ENCODE measurements around the gene PLPP1. TPM values are rescaled to one million over a fixed set of nuclear protein-coding genes. Genes with fewer than 3 reads are reported as not detected.

The PLPP1 gene
- total and polyA plus RNA-seq, 2 of the 13 experiments (the other 11 are each of a cell fraction or from before 2014, with no cell fraction given): 7.3 to 12.1 TPM

DNA sequence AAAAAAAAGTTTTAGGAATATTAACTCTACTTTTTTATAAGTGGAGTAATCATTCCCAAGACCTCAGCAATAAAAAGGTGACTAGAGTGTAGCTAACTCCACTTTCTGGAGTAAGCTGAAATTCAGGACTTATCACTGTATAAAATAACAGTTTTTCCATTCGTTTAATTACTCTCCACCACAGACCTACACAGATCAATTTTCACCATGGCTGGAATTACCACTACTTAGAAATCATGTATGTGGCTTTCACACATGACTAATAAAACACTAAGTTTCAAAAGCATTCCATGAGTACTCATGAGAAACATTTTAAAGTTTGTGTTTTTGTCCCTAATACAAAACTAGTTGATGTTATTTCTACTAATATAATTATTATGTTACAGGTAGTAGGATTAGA lies 9.9 kb downstream of the PLPP1 start:
- CTCF ChIA-PET (ENCODE audit: low intra/inter-chr PET ratio, low total read pairs): no interaction called here
- POLR2A ChIA-PET: no interaction called here

More for the DNA sequence above, 9.9 kb downstream of the PLPP1 start:
- Histone ChIP-seq H3K4me2 (ENCODE audit: low read depth, low read length) (no peak overlapping the region), H3K27ac (ENCODE audit: extremely low read length, insufficient read depth, low read length) (no peak overlapping the region), H3K9ac (ENCODE audit: insufficient read depth, low read depth, low read length) (no peak overlapping the region), H3K27me3 (ENCODE audit: control insufficient read depth in 1 of 2, insufficient read depth in 2 of 2, low read length in 2 of 2) (no peaks in the 10 kb centered on the region), H2AFZ (ENCODE audit: low read length) (no peak overlapping the region), H3K9me3 (ENCODE audit: low read length) (no peaks in the 10 kb centered on the region), H3K36me3 (replicated peaks in 1 of 2; ENCODE audit: control insufficient read depth in 1 of 2, insufficient read depth in 2 of 2, low read length in 2 of 2) (no peaks in the 10 kb centered on the region), H4K20me1 (ENCODE audit: insufficient read depth, low read length) (no peaks in the 10 kb centered on the region), H3K4me1 (ENCODE audit: insufficient read depth, low read length) (peaks cover 10% of the 10 kb centered on the region; the same call in 1 of the 2 replicates), H3K79me2 (ENCODE audit: insufficient read depth, low read length) (no peaks in the 10 kb centered on the region), H3K4me3 (replicated peaks in 1 of 3; ENCODE audit: insufficient read depth in 1 of 3, low read depth in 2 of 3, low read length in 3 of 3) (no peak overlapping the region)
- in situ Hi-C loops (cut with HindIII; ENCODE audit: extremely low pct_ligation_motif_present, low pct_unique_long_range_greater_than_20kb): no loop called here
- no peak for TF ChIP-seq PAX8 (CRISPR knock-in tag; IDR thresholded peaks at IDR 0.05; ENCODE audit: borderline replicate concordance)
- TF ChIP-seq, protein P1, sequence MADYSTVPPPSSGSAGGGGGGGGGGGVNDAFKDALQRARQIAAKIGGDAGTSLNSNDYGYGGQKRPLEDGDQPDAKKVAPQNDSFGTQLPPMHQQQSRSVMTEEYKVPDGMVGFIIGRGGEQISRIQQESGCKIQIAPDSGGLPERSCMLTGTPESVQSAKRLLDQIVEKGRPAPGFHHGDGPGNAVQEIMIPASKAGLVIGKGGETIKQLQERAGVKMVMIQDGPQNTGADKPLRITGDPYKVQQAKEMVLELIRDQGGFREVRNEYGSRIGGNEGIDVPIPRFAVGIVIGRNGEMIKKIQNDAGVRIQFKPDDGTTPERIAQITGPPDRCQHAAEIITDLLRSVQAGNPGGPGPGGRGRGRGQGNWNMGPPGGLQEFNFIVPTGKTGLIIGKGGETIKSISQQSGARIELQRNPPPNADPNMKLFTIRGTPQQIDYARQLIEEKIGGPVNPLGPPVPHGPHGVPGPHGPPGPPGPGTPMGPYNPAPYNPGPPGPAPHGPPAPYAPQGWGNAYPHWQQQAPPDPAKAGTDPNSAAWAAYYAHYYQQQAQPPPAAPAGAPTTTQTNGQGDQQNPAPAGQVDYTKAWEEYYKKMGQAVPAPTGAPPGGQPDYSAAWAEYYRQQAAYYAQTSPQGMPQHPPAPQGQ (CRISPR knock-in tag; IDR thresholded peaks at IDR 0.05; ENCODE audit: borderline replicate concordance): no peak
- TF ChIP-seq RAD21 (CRISPR knock-in tag; IDR thresholded peaks at IDR 0.05): no peak
- TF ChIP-seq, protein P2, sequence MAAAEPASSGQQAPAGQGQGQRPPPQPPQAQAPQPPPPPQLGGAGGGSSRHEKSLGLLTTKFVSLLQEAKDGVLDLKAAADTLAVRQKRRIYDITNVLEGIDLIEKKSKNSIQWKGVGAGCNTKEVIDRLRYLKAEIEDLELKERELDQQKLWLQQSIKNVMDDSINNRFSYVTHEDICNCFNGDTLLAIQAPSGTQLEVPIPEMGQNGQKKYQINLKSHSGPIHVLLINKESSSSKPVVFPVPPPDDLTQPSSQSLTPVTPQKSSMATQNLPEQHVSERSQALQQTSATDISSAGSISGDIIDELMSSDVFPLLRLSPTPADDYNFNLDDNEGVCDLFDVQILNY (CRISPR knock-in tag; conservative IDR thresholded peaks at IDR 0.05): no peak
- TF ChIP-seq ZNF720 (CRISPR knock-in tag; IDR thresholded peaks at IDR 0.05): no peak
- TF ChIP-seq, protein P3, sequence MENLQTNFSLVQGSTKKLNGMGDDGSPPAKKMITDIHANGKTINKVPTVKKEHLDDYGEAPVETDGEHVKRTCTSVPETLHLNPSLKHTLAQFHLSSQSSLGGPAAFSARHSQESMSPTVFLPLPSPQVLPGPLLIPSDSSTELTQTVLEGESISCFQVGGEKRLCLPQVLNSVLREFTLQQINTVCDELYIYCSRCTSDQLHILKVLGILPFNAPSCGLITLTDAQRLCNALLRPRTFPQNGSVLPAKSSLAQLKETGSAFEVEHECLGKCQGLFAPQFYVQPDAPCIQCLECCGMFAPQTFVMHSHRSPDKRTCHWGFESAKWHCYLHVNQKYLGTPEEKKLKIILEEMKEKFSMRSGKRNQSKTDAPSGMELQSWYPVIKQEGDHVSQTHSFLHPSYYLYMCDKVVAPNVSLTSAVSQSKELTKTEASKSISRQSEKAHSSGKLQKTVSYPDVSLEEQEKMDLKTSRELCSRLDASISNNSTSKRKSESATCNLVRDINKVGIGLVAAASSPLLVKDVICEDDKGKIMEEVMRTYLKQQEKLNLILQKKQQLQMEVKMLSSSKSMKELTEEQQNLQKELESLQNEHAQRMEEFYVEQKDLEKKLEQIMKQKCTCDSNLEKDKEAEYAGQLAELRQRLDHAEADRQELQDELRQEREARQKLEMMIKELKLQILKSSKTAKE (CRISPR knock-in tag; IDR thresholded peaks at IDR 0.05; ENCODE audit: borderline replicate concordance): no peak
- no peak for TF ChIP-seq ZNF607 (CRISPR knock-in tag; IDR thresholded peaks at IDR 0.05; ENCODE audit: borderline replicate concordance)
- 96% methylated on average over 1 of the region's 1 CpG for WGBS (ENCODE audit: low lambda C conversion rate)
- ATAC-seq (no peak), FAIRE-seq (no peak), DNase-seq (ENCODE audit: low spot score) (no peak)
- BruUV-seq (replicated peaks): no TSS peak
- intact Hi-C loops (cut with micrococcal nuclease; ENCODE audit: unreplicated experiment): no loop called here

Data from HepG2 (cell line).